ENCODE results near the gene KTN1.

GRCh38 chr14:55625481-55625880 is 45.5 kb downstream of the KTN1 start:
- TF ChIP-seq ZC3H10 (CRISPR knock-in tag; IDR thresholded peaks at IDR 0.05) = no peak
- TF ChIP-seq GLIS3 (CRISPR knock-in tag; IDR thresholded peaks at IDR 0.05) = no peak
- TF ChIP-seq ZFP3 (CRISPR knock-in tag; IDR thresholded peaks at IDR 0.05) = no peak
- TF ChIP-seq RARB (CRISPR knock-in tag; IDR thresholded peaks at IDR 0.05) = no peak
- TF ChIP-seq CSRNP3 (CRISPR knock-in tag; IDR thresholded peaks at IDR 0.05) = no peak
- TF ChIP-seq PATZ1 (CRISPR knock-in tag; IDR thresholded peaks at IDR 0.05; ENCODE audit: borderline replicate concordance) = no peak
- TF ChIP-seq CREB5 (CRISPR knock-in tag; IDR thresholded peaks at IDR 0.05; ENCODE audit: low read depth) = no peak
- no peak for TF ChIP-seq ZNF565 (CRISPR knock-in tag; conservative IDR thresholded peaks at IDR 0.05; ENCODE audit: low read depth)
